ENCODE measurements around the gene CEMIP.

CEMIP gene

GRCh38 chr15:80979538-80980200, 200.5 kb downstream of the CEMIP start:
- DNase-seq (ENCODE audit: low read depth in 2 of 2) = no peak

DNA sequence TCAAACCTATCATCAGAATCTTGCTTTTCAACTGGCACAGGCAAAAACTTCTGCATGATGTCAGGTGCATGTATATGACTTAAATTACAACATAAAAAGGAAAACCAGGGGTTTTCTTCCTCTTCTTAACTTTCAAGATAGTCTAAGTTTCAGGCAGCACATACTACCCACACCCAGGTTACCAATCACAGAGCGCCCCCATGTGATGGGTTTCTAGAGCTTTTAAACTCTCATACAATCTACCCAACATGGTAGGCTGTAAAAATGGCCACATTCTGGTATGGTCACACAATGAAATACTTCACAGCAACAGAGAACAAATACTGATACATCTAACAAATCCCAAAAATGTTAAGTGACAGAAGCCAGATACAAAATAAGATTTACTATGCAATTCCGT, 203.0 kb downstream of the CEMIP start:
- DNase-seq (ENCODE audit: low read depth in 2 of 2) = no peak

GRCh38 chr15:80982839-80983238, 203.7 kb downstream of the CEMIP start:
- DNase-seq (ENCODE audit: low read depth in 2 of 2) = no peak

DNA sequence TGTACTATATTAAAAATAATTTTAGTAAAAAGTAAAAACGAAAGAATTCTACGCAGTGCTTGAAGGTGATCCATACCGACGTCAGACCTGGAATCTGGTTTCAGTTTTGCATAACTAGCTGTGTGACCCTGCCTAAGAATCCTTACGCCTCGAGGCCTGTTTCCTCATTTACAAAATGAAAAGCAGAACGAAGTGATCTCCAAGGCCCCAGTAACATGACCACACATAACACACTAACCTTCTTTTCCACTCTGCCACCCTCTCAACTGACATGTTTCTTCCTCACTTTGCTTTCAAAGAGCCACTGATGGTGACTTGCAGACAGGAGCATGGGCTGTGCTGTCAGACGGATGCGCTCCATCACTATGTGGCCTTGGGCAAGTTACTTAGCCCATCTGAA, 205.7 kb downstream of the CEMIP start:
- no peak for DNase-seq (ENCODE audit: low read depth in 2 of 2)

- no peak for DNase-seq (ENCODE audit: low read depth in 2 of 2)
Measured at GRCh38 chr15:80985981-80986380, 206.8 kb downstream of the CEMIP start.

DNA sequence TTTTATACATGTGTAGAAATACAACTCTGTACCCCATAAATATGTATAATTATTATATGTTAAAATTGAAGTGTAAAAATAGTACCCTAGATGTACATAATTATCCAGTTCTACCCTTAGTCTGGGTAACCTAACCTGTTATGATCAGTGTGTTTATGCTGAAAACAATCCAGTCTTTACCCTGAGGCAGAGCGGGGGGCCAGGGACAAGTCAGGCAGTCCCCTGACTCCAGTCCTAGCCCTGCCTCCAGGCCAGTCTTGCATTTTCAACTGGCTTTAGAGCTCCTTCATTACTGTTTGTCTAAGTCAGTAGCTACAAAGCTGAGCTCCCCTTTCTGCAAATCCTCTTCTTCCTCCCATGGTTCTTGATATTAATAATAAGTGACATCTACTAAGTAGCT, 207.3 kb downstream of the CEMIP start:
- DNase-seq (ENCODE audit: low read depth in 2 of 2) = no peak

DNA sequence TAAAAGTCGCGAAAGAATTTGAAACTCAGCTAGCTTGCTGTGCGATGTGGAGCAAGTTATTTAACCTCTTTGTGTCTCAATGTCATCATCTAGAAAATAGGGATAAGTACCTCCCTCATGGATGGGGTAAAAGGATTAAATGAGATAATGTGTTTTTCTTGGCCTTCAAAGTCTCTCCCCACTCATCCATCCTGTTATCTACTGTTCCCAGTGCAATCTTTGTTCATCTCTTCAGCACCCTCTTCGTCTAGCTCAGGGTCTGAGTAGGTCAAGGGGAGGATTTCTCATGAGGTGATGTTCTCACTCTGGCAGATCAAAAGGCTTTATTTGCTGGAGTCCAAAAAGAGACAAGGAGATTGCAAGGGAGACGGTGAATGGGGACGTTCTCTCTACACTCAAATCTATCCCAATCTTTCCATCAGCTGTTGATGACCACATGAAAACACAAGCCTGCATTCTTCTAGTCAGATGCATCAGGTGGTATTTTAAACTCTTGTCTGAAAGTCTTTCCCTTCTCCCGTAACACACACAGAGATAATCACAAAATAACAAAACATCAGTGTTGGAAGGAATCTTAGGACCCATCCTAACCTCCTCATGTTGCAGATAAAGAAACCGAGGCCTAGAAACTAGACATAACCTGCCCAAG, 209.1 kb downstream of the CEMIP start:
- DNase-seq (ENCODE audit: low read depth in 2 of 2) = no peak

GRCh38 chr15:80989081-80989517, 209.9 kb downstream of the CEMIP start:
- no peak for DNase-seq (ENCODE audit: low read depth in 2 of 2)

DNA sequence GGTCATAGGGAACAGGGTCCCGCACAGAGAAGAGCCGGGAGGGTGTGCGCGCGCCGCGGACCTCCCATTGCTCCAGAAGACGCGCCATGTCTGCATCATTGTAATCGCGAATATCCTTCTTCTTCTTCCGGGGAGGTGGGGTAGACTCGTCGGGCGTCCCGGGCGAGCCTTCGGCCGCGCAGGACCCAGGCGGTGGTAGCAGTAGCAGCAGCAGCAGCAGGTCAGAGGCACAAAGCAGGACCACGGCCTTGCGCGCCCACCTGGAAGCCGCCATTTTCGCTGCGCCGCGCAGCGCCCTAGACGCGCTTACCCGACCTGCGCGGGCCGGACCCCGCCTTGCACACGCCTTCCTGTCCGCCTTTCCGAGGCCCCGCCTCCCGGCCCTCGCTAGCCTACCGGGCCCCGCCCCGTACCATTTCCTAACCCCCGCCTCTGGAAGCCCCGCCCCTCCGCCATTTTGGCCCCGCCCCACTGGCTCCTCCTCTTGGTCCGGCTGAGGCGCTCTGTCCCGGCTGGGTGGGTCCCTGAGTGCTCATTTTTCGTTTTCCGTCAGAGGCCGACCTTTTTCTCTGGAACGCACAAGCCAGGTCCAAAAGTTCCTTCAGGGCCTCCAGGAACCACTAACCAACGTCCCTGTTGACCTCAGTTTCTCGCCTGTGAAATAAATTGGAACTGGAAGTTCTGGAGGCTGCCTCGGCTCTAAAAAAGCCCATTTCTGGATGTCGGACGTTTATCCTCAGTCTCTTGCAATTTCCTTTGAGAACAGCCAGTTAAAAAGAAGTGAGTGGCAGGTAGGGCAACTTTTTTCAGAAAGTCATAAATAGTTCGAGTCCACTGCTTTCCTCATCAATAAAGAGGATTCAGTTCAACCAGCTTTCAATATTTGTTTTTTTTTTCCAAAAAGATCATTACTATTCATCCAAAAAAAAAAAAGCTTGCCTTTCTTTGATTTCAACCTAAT, 210.6 kb downstream of the CEMIP start, which contains the start of gene MESD:
Gene MESD (minus strand): TSS at position 302 of the 961 bp plus-strand sequence. CDS start 28 bp downstream, at position 274.
- peak; percentile 82 to 86 for DNase-seq (ENCODE audit: low read depth in 2 of 2)

GRCh38 chr15:80990955-80991354, 211.8 kb downstream of the CEMIP start:
- no peak for DNase-seq (ENCODE audit: low read depth in 2 of 2)

GRCh38 chr15:80991421-80991820, 212.3 kb downstream of the CEMIP start:
- no peak for DNase-seq (ENCODE audit: low read depth in 2 of 2)

GRCh38 chr15:80992006-80992405, 212.8 kb downstream of the CEMIP start:
- DNase-seq (ENCODE audit: low read depth in 2 of 2) = no peak

DNA sequence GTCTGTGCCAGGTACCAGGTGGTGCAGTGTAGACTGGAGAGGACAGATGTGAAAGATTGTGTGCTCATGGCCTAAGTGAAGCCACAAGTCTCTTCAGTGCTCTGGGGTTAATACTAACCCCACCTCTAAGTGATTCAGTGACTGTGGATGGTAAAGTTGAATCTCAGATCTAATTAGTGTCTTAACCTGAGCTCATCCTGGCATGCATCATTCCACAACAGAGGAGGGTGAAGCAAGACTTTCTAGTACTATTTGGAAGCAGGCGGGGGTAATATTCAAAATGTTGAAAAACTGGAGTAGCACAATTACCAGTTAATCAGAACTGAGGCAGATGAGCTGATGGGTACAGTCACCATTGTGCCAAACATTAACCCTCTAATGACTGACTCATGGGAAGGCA, 213.3 kb downstream of the CEMIP start:
- DNase-seq (ENCODE audit: low read depth in 2 of 2) = no peak

DNA sequence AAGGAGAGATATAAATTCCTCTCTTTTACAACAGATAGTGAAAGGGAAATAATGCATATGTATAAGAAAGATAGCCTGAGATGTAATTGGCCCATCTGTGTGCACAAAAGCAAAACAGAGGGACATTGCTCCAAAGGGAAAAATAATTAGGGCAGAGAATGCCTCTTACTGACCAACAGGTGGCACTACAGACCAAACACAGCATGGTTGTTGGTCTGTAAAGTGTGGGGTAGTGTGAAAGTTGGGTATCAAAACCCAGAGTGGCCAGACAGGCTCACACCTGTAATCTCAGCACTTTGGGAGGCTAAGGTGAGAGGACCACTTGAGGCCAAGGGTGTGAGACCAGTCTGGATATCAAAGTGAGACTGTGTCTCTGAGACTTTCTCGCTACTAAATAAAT, 217.1 kb downstream of the CEMIP start:
- no peak for DNase-seq (ENCODE audit: low read depth in 2 of 2)

- no peak for DNase-seq (ENCODE audit: low read depth in 2 of 2)
Measured at GRCh38 chr15:80997692-80998091, 218.5 kb downstream of the CEMIP start.

GRCh38 chr15:80998251-80998650, 219.1 kb downstream of the CEMIP start:
- no peak for DNase-seq (ENCODE audit: low read depth in 2 of 2)

DNA sequence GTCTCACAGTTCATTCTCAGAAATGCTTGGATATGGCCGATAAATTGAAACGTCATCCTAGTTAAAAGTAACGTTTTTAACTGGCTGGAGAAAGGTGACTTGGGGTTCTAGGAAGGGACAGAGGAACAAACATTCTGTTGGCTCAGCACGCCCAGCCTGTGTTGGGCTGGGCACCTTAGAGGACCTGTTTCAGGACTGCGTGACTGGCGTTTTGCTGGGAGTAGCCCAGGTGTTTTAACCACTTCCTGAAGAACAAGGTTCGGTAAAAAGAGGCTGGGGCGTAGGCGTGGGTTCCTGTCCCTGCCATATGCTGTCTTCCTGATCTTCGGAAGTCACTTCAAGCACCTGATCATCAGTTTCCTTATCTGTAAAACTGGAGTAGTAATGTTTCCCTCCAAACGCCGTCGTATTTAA, 220.5 kb downstream of the CEMIP start:
- DNase-seq (ENCODE audit: low read depth in 2 of 2) = no peak

- no peak for DNase-seq (ENCODE audit: low read depth in 2 of 2)
Measured at GRCh38 chr15:81000144-81000623, 221.0 kb downstream of the CEMIP start.

DNA sequence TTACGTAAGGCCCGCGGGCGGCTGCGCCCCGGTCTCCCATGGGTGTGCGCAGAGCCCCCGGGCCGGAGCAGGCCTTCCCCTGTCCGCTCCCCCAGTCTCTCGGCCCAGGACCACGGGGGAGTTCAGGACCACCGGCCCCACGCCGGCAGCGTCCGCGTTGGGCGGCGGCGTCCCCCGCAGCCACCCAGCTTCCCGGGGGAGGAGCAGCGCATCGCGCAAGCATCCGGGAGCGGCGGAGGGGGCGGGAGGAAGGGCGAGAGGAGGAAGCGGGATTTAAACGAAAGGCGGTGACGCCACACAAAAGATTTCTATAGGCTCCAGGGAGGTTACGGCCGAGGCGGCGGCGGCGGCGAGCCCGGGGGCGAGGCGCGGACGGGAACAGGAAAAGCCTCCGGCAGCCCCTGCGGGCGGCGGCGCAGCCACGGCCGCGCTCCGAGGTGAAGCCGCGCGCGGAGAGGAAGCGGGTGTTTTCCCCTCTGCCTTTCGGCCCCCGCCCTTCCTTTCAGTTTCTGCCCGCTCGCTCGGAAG, 221.5 kb downstream of the CEMIP start, which contains the start of gene TLNRD1:
Gene TLNRD1 (plus strand): TSS at position 300 of the 528 bp plus-strand sequence. CDS start 1,349 bp downstream, outside the sequence.
- peak; percentile 79 to 80 for DNase-seq (ENCODE audit: low read depth in 2 of 2)
